Activated CD4-positive, alpha-beta T cell treated with anti-CD3 and anti-CD28 coated beads, Interleukin-2, amount 50 U/mL, for 48 hours (primary cell): ENCODE data around the gene CUL5.
"Not testable (repeated sequence)": the region's sequence is repeated elsewhere in the genome, so short reads cannot be mapped to it uniquely, and the experiment has no call there.

ENCODE experiments used
- DNase-seq, 2 experiments: peaks; one replicate each; pipeline ENCODE4 v3.0.0-alpha.2; 2020

The CUL5 gene

DNA sequence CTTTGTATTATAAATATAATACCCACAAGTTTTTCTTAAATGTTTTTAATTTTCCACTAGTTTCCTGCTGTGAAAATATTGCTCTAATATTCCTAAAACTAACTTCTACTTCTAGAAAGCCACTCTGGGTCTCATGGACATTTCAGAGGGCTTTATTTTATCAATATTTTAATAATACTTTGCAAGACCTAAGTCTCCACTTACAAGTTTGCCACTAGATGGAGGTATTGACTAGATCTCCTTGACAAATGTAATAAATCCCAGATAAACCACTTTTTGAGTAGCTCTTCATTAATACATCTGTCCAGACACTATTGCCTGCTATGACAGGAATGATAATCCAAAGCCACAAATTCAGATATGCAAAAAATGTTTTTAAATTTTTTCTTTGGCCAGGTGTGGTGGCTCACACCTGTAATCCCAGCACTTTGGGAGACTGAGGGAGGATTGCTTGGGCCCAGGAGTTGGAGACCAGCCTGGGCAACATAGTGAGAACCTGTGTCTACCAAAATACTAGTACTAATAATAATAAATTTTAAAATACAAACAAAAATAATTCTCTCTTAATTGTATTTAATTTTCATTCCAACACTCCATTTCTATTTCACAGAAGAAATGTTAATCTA, 109.2 kb downstream of the CUL5 start:
- no peak for DNase-seq

DNA sequence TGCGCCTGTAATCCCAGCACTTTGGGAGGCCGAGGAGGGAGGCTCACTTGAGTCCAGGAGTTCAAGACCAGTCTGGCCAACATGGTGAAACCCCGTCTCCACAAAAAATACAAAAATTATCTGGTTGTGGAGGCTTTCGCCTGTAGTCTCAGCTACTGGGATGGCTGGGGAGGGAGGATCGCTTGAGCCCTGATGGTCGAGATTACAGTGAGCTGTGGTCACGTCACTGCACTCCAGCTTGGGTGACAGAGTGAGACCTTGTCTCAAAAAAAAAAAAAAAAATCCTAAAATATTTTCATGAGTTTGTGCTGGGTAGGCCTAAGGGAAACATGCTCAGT, 112.2 kb downstream of the CUL5 start:
- not testable (repeated sequence) for DNase-seq

DNA sequence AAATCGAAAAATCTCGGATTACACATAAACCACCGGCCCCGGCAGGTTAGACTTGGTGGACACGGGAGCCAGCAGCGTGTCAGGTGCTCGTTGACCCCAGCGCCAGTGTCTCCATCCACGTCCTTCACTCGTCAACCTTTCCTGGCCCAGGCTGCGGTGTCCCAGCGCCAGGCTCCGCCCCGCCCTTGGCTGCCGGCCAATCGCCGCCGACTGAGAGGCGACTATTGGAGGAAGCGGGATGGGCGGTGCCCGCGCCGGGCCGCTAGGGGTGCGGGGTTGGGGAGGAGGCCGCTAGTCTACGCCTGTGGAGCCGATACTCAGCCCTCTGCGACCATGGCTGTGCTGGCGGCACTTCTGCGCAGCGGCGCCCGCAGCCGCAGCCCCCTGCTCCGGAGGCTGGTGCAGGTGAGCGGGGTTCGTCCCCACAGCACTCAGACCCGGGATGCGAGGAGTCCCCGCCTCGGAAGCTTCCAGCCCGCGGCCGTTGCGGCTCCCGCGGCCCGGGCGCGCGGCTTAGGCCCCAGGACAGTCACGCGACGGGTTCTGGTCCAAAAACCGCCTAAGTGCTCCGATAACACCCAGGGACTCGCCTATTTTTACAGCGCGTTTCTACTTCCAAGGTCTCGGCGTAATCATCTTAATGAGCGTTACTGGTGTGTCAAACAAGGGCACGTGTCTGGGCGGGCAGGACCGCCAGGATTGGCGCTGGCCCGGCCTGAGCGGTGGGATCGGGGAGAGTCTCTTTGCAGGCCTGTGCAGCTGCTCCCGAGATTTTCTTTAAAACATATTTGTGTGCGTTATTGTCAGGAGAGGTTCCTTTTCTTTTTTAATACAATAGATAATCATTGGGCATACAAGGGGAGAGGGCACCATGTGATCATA, 112.8 kb downstream of the CUL5 start, which contains the start of gene ACAT1:
ACAT1 (plus strand) TSS at position 294 of the 882 bp plus-strand sequence; CDS start at position 334, 40 bp downstream.
- DNase-seq, result peak; percentile 98 to 99

DNA sequence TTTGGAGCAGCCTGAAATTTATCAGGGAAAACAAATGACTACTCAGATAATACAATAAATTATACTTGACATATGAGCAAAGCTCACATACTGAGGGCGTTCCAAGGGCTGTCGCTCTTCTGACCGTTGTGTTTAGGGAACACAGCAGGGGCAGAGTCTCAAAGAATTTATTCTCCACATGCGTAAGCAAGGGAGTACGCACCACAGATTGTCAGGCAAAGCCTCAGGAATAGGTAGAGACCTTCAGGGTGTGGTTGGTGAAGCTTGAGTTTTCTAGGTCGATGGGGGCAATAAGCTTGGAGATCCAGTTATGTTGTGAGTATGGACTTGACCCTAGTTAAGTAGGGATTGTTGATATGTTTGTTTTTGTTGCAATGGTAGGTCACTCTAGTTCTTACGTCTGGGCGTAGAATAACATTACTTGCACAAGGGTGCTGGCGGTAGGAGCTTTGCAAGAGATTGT, 113.5 kb downstream of the CUL5 start:
- no peak for DNase-seq

DNA sequence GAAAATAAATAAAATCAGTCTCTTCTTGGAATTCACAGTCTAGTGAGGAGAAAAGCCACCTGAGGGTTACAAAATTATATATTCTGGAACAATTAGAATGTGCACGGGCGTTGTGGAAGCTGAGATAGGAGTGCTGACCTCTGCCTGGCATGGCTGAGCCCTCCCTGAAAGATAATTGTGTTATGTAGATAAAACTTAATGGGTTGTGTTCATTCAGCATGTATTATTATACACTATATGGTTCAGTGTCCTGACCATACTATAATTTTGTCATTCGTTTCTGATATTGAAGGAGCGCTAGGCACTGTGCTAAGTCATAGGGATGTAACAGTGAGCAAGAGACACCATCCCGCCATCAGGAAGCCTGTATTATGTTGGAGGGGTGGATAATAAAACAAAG, 116.4 kb downstream of the CUL5 start:
- DNase-seq, result no peak

DNA sequence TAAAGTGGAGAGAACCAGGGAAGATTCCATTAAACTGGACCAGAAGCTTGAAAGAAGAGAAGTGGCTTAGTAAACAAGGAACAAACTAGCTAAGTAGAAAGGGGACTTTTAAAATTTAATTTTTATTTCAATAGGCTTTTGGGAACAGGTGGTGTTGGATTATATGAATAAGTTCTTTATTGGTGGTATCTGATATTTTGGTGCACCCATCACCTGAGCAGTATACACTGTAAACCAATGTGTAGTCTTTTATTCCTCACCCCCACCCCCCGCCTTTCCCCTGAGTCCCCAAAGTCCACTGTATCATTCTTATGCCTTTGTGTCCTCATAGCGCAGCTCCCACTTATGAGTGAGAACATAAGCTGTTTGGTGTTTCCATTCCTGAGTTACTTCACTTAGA, 120.1 kb downstream of the CUL5 start:
- no peak for DNase-seq

DNA sequence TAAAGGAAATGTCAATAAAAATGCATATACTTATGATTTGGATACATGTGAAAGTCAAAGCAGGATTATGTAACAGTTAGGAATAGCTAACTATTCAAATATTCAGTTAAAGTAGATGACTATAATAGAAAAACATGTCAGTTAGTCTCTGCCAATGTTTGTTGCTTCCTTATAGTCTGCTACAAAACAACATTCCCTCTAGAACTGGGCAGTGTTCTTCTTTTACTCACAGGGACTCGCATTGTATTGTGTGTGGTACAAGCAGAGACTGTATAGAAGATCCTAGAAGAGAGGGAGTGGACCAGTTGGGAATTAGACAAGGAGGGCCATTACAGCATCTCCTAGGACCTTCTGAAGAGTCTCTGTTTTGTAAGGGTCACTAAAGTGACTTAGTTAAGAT, 123.3 kb downstream of the CUL5 start:
- DNase-seq, result no peak

DNA sequence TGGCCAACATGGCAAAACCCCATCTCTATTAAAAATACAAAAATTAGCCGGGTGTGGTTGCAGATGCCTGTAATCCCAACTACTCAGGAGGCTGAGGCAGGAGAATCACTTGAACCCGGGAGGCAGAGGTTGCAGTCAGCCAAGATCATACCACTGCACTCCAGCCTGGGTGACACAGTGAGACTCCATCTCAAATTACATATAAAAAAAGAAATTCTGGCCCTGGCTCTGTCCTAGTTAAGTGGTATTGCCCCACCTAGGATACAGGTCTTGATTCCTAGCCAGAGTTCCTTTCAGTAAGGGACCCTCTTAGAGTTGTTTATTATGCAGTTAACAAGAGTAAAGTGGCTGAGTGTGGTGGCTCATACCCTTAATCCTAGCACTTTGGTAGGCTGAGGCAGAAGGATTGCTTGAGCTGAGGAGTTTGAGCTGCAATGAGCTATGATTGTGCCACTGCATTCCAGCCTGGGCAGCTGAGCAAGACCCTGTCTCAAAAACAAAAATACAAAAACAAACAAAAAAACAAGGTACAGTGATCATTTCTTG, 124.4 kb downstream of the CUL5 start:
- not testable (repeated sequence) for DNase-seq

DNA sequence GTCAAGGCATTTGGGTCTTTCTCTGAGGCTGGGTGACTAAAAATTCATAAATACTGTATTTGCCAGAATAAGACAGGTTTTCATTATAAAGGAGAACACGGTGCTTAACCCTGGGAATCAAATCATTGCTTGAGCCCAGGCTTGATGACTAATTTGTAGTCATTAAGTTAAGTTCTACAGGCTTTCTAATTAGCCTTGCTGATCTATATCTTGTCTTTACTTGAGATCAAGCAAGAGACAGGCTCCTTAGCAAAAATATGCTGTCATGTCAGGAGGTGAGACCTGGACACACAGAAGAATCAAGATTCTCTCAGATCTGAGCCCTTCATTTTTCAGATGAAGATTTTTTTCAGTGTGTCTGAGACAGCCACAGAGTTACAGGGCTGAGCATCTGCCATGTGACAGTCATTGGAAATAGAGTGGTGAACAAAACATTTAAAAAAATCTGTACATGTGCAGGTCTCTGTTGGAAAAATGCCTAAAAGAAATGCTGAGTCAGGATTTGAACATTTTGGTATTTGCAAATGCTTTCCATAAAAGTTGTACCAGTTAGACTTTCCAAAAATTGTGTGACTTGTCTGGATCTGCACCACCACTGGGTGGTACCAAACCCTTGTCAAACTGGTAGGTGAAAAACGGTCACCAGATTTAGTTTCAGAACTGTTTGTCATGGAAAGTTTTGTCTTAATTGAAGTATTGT, 127.3 kb downstream of the CUL5 start:
- DNase-seq, result peak; percentile 22 to 40

DNA sequence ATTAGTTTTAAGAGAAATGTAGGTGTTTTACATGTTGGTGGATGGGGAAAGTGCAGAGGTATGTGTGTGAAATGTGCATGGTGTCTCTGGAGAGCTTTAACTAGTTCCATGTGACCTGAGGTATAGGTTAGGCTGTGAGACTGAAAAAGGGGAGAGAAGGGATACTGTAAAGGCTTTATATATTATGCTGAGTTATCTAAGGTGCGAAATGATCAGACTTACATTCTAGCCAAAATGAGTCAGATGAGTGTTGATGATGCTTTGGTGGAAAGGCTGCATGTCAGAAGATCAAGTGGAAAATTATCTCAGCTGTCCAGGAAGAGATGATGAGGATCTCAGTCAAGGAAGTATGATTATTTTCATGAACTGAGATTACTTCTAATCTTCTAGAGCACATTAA, 128.5 kb downstream of the CUL5 start:
- DNase-seq, result no peak

DNA sequence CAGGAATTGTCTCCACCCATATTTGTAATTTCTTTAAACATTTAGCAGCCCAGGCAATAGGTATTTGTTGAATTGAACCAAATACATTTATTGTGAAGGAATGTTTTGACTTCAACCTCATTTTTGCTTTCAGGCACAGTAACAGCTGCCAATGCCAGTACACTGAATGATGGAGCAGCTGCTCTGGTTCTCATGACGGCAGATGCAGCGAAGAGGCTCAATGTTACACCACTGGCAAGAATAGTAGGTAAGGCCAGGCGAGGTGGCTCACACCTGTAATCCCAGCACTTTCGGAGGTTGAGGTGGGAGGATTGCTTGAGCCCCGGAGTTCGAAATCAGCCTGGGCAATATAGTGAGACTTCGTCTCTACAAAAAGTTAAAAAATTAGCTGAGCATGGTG, 133.6 kb downstream of the CUL5 start:
- DNase-seq, result no peak

DNA sequence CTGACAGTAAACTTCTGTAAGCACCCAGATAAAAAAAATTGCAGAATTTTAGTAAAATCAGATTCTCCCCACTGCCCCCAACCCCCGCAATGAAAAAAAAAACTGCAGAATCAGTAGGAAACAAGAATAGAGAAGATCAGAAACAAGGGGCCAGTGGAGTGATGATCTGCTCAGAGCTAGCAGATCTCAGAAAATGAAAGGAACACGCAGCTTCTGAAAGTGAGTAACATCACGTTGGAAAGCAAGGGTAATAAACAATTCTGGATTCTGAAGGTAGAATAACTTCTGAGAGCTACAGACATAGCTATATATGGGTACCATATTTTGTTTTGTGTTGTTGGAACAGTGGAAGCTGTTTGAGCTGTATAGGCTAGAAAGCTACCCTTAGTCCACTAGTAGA, 135.9 kb downstream of the CUL5 start:
- DNase-seq, result no peak

DNA sequence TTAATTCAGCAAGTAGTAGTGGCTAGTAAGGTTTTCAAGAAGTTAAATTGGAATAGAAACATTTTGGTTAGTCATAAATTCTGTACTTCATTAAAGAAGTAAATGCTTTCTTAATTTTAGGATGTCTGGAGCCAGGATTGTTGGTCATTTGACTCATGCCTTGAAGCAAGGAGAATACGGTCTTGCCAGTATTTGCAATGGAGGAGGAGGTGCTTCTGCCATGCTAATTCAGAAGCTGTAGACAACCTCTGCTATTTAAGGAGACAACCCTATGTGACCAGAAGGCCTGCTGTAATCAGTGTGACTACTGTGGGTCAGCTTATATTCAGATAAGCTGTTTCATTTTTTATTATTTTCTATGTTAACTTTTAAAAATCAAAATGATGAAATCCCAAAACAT, 138.5 kb downstream of the CUL5 start:
- DNase-seq, result no peak

DNA sequence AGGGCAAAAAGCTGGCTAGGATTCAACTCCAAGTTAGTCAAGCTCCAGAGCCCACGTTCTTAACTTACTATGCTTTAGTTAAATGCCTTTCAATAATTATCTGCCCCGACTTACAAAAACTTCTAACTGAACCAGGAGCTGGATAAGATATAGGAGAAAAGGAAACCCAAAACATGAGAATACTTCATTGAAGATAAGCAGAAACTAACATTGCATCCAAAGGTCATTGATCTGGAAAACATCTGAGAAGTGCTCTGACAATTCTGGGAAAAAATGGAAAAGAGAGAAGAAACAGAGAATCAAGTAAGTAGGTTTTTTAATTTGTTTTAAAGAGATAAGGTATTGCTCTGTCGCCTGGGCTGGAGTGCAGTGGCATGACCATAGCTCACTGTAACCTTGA, 139.9 kb downstream of the CUL5 start:
- DNase-seq, result no peak

DNA sequence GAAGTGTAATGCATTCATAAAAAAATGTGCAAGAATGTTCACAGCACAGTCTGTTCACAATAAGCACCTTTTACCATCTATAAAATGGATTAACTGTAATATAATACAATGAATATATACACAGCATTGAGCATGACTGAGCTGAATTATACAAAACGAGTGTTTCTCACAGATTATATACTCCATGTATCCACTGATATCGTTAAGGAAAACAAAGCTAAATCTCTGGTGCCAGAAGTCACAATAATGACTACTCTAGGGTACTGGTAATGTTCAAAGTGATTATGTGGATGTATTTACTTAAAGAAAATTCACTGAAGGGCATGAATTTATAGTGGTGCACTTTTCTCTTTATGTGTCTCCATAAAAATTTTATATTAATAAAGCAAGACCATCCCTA, 145.9 kb downstream of the CUL5 start:
- no peak for DNase-seq
